SK-N-SH (cell line): ENCODE measurements around the gene FKBP6.
"Not testable (repeated sequence)": the region's sequence is repeated elsewhere in the genome, so short reads cannot be mapped to it uniquely, and the experiment has no call there.

Experiments
- EZH2phosphoT487 ChIP-seq: fragments of 200-600 bp; sonication (generic); IDR thresholded peaks from 2 replicates; pipeline ENCODE4 v1.6.1; 2017; ENCODE audit warnings: low read depth, mixed run types, mild to moderate bottlenecking, antibody characterized with exemption, moderate library complexity, borderline replicate concordance
- MXI1 ChIP-seq: IDR thresholded peaks from 2 replicates; pipeline ENCODE4 v1.6.1; 2012; ENCODE audit warnings: mild to moderate bottlenecking, low read depth, low read length, improper control_type of control experiment
- TCF12 ChIP-seq: IDR thresholded peaks from 2 replicates; pipeline ENCODE4 v1.4.0; 2012

GRCh38 chr7:73399185-73400050 lies 71.5 kb downstream of the FKBP6 start:
- not testable (repeated sequence) for TF ChIP-seq EZH2phosphoT487, TCF12, MXI1
